ENCODE results near the gene OR6J1.
"Not testable (repeated sequence)": the region's sequence is repeated elsewhere in the genome, so short reads cannot be mapped to it uniquely, and the experiment has no call there.

Gene OR6J1

DNA sequence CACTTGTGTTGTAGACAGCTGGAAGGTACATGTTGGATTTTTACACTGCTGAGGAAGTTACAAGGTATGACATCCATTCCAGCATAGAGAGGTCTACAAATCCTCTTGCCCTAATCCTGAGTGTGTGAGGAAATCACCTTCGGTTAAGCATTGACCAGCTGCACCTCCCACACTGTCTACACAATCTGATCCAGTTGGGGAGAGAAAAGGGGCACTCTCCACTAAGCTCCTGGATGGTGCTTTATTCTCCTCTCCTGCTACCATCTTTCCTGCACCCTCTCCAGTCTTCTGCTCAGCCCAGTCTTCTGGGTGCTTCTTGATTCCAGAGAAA is at the start of gene OR6J1:
TSS of gene OR6J1 (minus strand) at position 48 of the 331 bp plus-strand sequence. CDS start 9,541 bp downstream, outside the sequence.
- H3K9ac ChIP-seq (ENCODE audit: low read depth in 1 of 2, low read length in 2 of 2), result no peak within 1 kb of the TSS
- no peak within 1 kb of the TSS for H3K27ac ChIP-seq (ENCODE audit: low read depth in 2 of 2, low read length in 2 of 2)
- no peaks in the 10 kb centered on the region for H3K27me3 ChIP-seq (ENCODE audit: control insufficient read depth in 2 of 2, insufficient read depth in 2 of 2, low read length in 2 of 2)
- H3K36me3 ChIP-seq (ENCODE audit: control insufficient read depth in 2 of 2, insufficient read depth in 2 of 2, low read length in 2 of 2), result no peaks in the 10 kb centered on the region
- no peaks in the 10 kb centered on the region for H3K9me3 ChIP-seq (ENCODE audit: control insufficient read depth in 2 of 2, low read length in 2 of 2)
- no peak within 1 kb of the TSS for H3K4me3 ChIP-seq (ENCODE audit: low read length in 2 of 2)
- H3K4me1 ChIP-seq (ENCODE audit: control insufficient read depth in 2 of 2, insufficient read depth in 2 of 2, low read length in 2 of 2), result peaks cover 0 to 2% of the 10 kb centered on the region in 2 donors

DNA sequence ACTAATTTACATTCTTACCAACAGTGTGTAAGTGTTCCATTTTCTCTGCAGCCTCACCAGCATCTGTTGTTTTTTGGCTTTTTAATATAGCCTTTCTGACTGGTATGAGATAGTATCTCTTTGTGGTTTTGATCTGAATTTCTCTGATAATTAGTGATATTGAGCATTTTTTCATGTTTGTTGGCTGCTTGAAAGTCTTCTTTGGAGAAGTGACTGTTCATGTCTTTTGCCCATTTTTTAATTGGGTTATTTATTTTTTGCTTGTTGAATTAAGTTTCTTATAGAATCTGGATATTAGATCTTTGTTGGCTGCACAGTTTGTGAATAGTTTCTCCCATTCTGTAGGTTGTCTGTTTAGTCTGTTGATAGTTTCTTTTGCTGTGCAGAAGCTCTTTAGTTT is 48.0 kb upstream of the OR6J1 start:
- Histone ChIP-seq H3K27me3 (ENCODE audit: control insufficient read depth in 2 of 2, insufficient read depth in 2 of 2, low read length in 2 of 2) (peaks cover 0 to 5% of the 10 kb centered on the region in 2 donors), H3K36me3 (ENCODE audit: control insufficient read depth in 2 of 2, insufficient read depth in 2 of 2, low read length in 2 of 2) (no peaks in the 10 kb centered on the region), H3K4me3 (ENCODE audit: low read length in 2 of 2) (no peak overlapping the region), H3K9ac (ENCODE audit: low read depth in 1 of 2, low read length in 2 of 2) (no peak overlapping the region), H3K27ac (ENCODE audit: low read depth in 2 of 2, low read length in 2 of 2) (no peak overlapping the region), H3K4me1 (ENCODE audit: control insufficient read depth in 2 of 2, insufficient read depth in 2 of 2, low read length in 2 of 2) (no peaks in the 10 kb centered on the region), H3K9me3 (ENCODE audit: control insufficient read depth in 2 of 2, low read length in 2 of 2) (no peaks in the 10 kb centered on the region)

DNA sequence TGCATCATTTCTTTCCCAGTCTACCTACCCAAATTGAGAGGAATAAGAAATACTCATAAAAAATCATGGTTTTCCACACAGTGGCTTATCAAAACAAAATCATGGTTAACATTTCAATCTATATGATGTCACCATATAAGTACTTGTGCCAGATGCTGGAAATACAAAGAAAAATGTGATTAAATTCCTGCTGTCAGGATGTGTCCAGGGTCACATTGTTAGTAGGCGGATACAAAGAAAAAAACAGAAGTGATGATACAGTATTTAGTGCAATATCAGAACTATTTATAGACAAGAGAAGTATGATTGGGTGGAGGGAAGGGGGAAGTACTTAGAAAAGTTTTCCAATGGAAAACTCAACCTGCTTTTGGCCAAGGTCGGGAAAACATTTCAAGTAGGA is 47.0 kb upstream of the OR6J1 start:
- H3K27me3 ChIP-seq (ENCODE audit: control insufficient read depth in 2 of 2, insufficient read depth in 2 of 2, low read length in 2 of 2), result peaks cover 5% of the 10 kb centered on the region in 2 donors
- H3K36me3 ChIP-seq (ENCODE audit: control insufficient read depth in 2 of 2, insufficient read depth in 2 of 2, low read length in 2 of 2), result no peaks in the 10 kb centered on the region
- H3K4me3 ChIP-seq (ENCODE audit: low read length in 2 of 2), result no peak overlapping the region
- no peak overlapping the region for H3K9ac ChIP-seq (ENCODE audit: low read depth in 1 of 2, low read length in 2 of 2)
- H3K9me3 ChIP-seq (ENCODE audit: control insufficient read depth in 2 of 2, low read length in 2 of 2), result no peaks in the 10 kb centered on the region
- no peaks in the 10 kb centered on the region for H3K4me1 ChIP-seq (ENCODE audit: control insufficient read depth in 2 of 2, insufficient read depth in 2 of 2, low read length in 2 of 2)
- no peak overlapping the region for H3K27ac ChIP-seq (ENCODE audit: low read depth in 2 of 2, low read length in 2 of 2)

DNA sequence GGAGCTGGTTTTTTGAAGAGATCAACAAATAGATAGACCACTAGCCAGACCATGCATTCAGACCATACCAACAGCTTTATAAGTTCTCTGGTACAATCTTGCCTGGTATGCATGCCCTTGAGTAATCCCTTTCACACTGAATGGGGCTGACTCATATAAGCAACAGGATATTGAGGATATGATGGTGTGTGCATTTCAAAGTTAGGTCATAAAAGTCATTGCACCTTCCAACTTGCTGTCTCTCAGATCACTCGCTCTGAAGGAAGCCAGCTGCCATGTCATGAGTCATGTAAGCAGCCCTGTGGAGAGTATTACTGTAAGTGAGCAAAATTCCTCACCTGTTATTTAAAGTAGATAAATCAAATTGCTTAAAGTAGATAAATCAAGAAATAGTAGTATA is 45.0 kb upstream of the OR6J1 start:
- Histone ChIP-seq H3K9me3 (ENCODE audit: control insufficient read depth in 2 of 2, low read length in 2 of 2) (no peaks in the 10 kb centered on the region), H3K36me3 (ENCODE audit: control insufficient read depth in 2 of 2, insufficient read depth in 2 of 2, low read length in 2 of 2) (no peaks in the 10 kb centered on the region), H3K27me3 (ENCODE audit: control insufficient read depth in 2 of 2, insufficient read depth in 2 of 2, low read length in 2 of 2) (peaks cover under 1 to 5% of the 10 kb centered on the region in 2 donors), H3K9ac (ENCODE audit: low read depth in 1 of 2, low read length in 2 of 2) (no peak overlapping the region), H3K4me1 (ENCODE audit: control insufficient read depth in 2 of 2, insufficient read depth in 2 of 2, low read length in 2 of 2) (no peaks in the 10 kb centered on the region), H3K4me3 (ENCODE audit: low read length in 2 of 2) (no peak overlapping the region), H3K27ac (ENCODE audit: low read depth in 2 of 2, low read length in 2 of 2) (no peak overlapping the region)

DNA sequence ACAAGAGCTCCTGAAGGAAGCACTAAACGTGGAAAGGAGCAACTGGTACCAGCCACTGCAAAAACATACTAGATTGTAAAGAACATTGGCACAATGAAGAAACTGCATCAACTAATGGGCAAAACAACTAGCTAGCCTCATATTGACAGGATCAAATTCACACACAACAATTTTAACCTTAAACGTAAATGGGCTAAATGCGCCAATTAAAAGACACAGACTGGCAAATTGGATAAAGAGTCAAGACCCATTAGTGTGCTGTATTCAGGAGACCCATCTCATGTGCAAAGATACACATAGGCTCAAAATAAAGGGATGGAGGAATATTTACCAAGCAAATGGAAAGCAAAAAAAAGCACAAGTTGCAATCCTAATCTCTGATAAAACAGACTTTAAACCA is 43.8 kb upstream of the OR6J1 start:
- H3K27ac ChIP-seq (ENCODE audit: low read depth in 2 of 2, low read length in 2 of 2); H3K36me3 ChIP-seq (ENCODE audit: control insufficient read depth in 2 of 2, insufficient read depth in 2 of 2, low read length in 2 of 2); H3K4me1 ChIP-seq (ENCODE audit: control insufficient read depth in 2 of 2, insufficient read depth in 2 of 2, low read length in 2 of 2); H3K9me3 ChIP-seq (ENCODE audit: control insufficient read depth in 2 of 2, low read length in 2 of 2); H3K9ac ChIP-seq (ENCODE audit: low read depth in 1 of 2, low read length in 2 of 2); H3K27me3 ChIP-seq (ENCODE audit: control insufficient read depth in 2 of 2, insufficient read depth in 2 of 2, low read length in 2 of 2); H3K4me3 ChIP-seq (ENCODE audit: low read length in 2 of 2): not testable (repeated sequence)

DNA sequence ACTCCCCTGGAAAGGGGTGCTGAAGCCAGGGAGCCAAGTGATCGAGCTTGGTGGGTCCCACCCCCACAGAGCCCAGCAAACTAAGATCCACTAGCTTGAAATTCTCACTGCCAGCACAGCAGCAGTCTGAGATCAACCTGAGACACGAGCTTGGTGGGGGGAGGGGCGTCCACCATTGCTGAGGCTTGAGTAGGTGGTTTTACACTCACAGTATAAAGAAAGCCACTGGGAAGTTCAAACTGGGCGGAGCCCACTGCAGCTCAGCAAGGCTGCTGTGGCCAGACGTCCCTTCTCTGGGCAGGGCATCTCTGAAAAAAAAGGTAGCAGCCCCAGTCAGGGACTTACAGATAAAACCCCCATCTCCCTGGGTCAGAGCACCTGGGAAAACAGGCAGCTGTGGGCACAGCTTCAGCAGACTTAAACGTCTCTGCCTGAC is 42.0 kb upstream of the OR6J1 start:
- H3K4me1 ChIP-seq (ENCODE audit: control insufficient read depth in 2 of 2, insufficient read depth in 2 of 2, low read length in 2 of 2); H3K27ac ChIP-seq (ENCODE audit: low read depth in 2 of 2, low read length in 2 of 2); H3K9ac ChIP-seq (ENCODE audit: low read depth in 1 of 2, low read length in 2 of 2); H3K27me3 ChIP-seq (ENCODE audit: control insufficient read depth in 2 of 2, insufficient read depth in 2 of 2, low read length in 2 of 2); H3K36me3 ChIP-seq (ENCODE audit: control insufficient read depth in 2 of 2, insufficient read depth in 2 of 2, low read length in 2 of 2); H3K4me3 ChIP-seq (ENCODE audit: low read length in 2 of 2); H3K9me3 ChIP-seq (ENCODE audit: control insufficient read depth in 2 of 2, low read length in 2 of 2): not testable (repeated sequence)

DNA sequence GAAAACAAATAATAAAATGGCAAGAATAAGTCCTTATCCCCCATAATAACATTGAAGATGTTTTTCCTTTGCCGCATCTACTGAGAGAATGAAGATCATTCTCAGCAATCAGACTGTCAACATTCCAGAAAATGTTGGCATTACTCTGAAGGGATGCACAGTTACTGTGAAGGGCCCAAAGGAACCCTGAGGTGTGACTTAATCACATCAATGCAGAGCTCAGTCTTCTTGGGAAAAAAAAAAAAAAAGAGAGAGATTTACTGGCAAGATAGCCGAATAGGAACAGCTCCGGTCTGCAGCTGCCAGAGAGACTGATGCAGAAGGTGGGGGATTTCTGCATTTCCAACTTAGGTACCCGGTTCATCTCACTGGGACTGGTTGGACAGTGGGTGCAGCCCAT is 41.3 kb upstream of the OR6J1 start:
- Histone ChIP-seq H3K4me3 (ENCODE audit: low read length in 2 of 2) (no peak overlapping the region), H3K36me3 (ENCODE audit: control insufficient read depth in 2 of 2, insufficient read depth in 2 of 2, low read length in 2 of 2) (no peaks in the 10 kb centered on the region), H3K27me3 (ENCODE audit: control insufficient read depth in 2 of 2, insufficient read depth in 2 of 2, low read length in 2 of 2) (peaks cover 0 to 5% of the 10 kb centered on the region in 2 donors), H3K9ac (ENCODE audit: low read depth in 1 of 2, low read length in 2 of 2) (no peak overlapping the region), H3K9me3 (ENCODE audit: control insufficient read depth in 2 of 2, low read length in 2 of 2) (no peaks in the 10 kb centered on the region), H3K4me1 (ENCODE audit: control insufficient read depth in 2 of 2, insufficient read depth in 2 of 2, low read length in 2 of 2) (no peaks in the 10 kb centered on the region), H3K27ac (ENCODE audit: low read depth in 2 of 2, low read length in 2 of 2) (no peak overlapping the region)

DNA sequence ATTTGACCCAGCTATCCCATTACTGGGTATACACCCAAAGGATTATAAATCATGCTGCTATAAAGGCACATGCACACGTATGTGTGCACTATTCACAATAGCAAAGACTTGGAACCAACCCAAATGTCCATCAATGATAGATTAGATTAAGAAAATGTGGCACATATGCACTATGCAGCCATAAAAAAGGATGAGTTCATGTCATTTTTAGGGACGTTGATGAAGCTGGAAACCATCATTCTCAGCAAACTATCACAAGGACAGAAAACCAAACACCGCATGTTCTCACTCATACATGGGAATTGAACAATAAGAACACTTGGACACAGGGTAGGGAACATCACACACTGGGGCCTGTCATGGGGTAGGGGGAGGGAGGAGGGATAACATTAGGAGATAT is 39.3 kb upstream of the OR6J1 start:
- H3K4me3 ChIP-seq (ENCODE audit: low read length in 2 of 2); H3K9me3 ChIP-seq (ENCODE audit: control insufficient read depth in 2 of 2, low read length in 2 of 2); H3K36me3 ChIP-seq (ENCODE audit: control insufficient read depth in 2 of 2, insufficient read depth in 2 of 2, low read length in 2 of 2); H3K27ac ChIP-seq (ENCODE audit: low read depth in 2 of 2, low read length in 2 of 2); H3K4me1 ChIP-seq (ENCODE audit: control insufficient read depth in 2 of 2, insufficient read depth in 2 of 2, low read length in 2 of 2); H3K9ac ChIP-seq (ENCODE audit: low read depth in 1 of 2, low read length in 2 of 2); H3K27me3 ChIP-seq (ENCODE audit: control insufficient read depth in 2 of 2, insufficient read depth in 2 of 2, low read length in 2 of 2): not testable (repeated sequence)

DNA sequence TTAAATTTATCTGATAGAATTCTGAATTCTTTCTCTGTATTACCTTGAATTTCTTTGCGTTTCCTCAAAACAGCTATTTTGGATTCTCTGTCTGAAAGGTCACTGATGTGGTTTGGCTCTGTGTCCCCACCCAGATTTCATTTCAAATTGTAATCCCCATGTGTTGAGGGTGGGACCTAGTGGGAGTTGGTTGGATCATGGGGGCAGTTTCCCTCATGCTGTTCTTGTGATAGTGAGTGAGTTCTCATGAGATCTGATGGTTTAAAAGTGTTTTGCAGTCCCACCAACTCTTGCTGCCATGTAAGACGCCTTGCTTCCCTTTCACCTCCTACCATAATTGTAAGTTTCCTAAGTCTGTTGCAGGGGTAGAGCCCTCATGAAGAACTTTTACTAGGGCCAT is 34.1 kb upstream of the OR6J1 start:
- no peaks in the 10 kb centered on the region for H3K27me3 ChIP-seq (ENCODE audit: control insufficient read depth in 2 of 2, insufficient read depth in 2 of 2, low read length in 2 of 2)
- no peak overlapping the region for H3K9ac ChIP-seq (ENCODE audit: low read depth in 1 of 2, low read length in 2 of 2)
- H3K9me3 ChIP-seq (ENCODE audit: control insufficient read depth in 2 of 2, low read length in 2 of 2), result no peaks in the 10 kb centered on the region
- no peak overlapping the region for H3K27ac ChIP-seq (ENCODE audit: low read depth in 2 of 2, low read length in 2 of 2)
- H3K4me1 ChIP-seq (ENCODE audit: control insufficient read depth in 2 of 2, insufficient read depth in 2 of 2, low read length in 2 of 2), result no peaks in the 10 kb centered on the region
- H3K4me3 ChIP-seq (ENCODE audit: low read length in 2 of 2), result no peak overlapping the region
- no peaks in the 10 kb centered on the region for H3K36me3 ChIP-seq (ENCODE audit: control insufficient read depth in 2 of 2, insufficient read depth in 2 of 2, low read length in 2 of 2)

DNA sequence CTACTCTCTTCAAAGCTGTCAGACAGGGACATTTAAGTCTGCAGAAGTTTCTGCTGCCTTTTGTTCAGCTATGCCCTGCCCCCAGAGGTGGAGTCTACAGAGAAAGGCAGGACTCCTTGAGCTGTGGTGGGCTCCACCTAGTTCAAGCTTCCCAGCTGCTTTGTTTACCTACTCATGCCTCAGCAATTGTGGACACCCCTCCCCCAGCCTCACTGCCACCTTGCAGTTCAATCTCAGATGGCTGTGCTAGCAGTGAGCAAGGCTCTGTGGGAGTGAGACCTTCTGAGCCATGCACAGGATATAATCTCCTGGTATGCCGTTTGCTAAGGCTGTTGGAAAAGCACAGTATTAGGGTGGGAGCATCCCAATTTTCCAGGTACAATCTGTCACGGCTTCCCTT is 33.4 kb upstream of the OR6J1 start:
- H3K4me1 ChIP-seq (ENCODE audit: control insufficient read depth in 2 of 2, insufficient read depth in 2 of 2, low read length in 2 of 2); H3K9me3 ChIP-seq (ENCODE audit: control insufficient read depth in 2 of 2, low read length in 2 of 2); H3K9ac ChIP-seq (ENCODE audit: low read depth in 1 of 2, low read length in 2 of 2); H3K4me3 ChIP-seq (ENCODE audit: low read length in 2 of 2); H3K27me3 ChIP-seq (ENCODE audit: control insufficient read depth in 2 of 2, insufficient read depth in 2 of 2, low read length in 2 of 2); H3K27ac ChIP-seq (ENCODE audit: low read depth in 2 of 2, low read length in 2 of 2); H3K36me3 ChIP-seq (ENCODE audit: control insufficient read depth in 2 of 2, insufficient read depth in 2 of 2, low read length in 2 of 2): not testable (repeated sequence)

DNA sequence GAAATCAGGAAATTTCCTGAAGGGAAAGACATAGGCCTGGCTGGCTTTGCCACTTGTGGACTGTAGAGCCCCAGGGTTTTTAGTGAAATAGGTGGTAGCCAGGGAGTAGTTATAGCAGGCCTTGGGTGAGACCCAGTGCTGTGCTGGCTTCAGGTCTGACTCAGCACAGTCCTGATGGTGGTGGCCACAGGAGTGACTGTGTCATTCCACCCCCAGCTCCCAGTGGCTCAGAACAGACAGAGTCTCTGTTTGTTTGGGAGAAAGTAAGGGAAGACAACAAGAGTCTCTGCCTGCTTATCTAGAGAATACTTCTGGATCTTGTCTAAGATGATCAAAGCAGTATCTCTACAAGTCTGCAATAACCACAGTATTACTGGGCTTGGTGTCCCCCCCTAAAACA is 27.5 kb upstream of the OR6J1 start:
- Histone ChIP-seq H3K9ac (ENCODE audit: low read depth in 1 of 2, low read length in 2 of 2) (no peak overlapping the region), H3K27ac (ENCODE audit: low read depth in 2 of 2, low read length in 2 of 2) (no peak overlapping the region), H3K4me3 (ENCODE audit: low read length in 2 of 2) (no peak overlapping the region), H3K9me3 (ENCODE audit: control insufficient read depth in 2 of 2, low read length in 2 of 2) (no peaks in the 10 kb centered on the region), H3K4me1 (ENCODE audit: control insufficient read depth in 2 of 2, insufficient read depth in 2 of 2, low read length in 2 of 2) (no peaks in the 10 kb centered on the region), H3K36me3 (ENCODE audit: control insufficient read depth in 2 of 2, insufficient read depth in 2 of 2, low read length in 2 of 2) (no peaks in the 10 kb centered on the region), H3K27me3 (ENCODE audit: control insufficient read depth in 2 of 2, insufficient read depth in 2 of 2, low read length in 2 of 2) (no peaks in the 10 kb centered on the region)

All from mucosa of rectum (tissue), 2 donors.